A549 (cell line): Measurements from ENCODE around the gene PDE1C. TPM values are rescaled to one million over a fixed set of nuclear protein-coding genes. Genes with fewer than 3 reads are reported as not detected.

Experiments
- ATAC-seq, 2 experiments: fragments of 200-7000 bp in 1 of 2; fragments of >200 bp in 1 of 2; cut with Nextera tagmentation in 1 of 2; cut with Tn5 transposase in 1 of 2; 3 replicates each; pipeline versions ENCODE4 v1.8.0 to v1.9.1; 2018 to 2020; ENCODE audit warnings: mild to moderate bottlenecking in 1 of 2, moderate library complexity in 1 of 2
- CTCF ChIA-PET: fragments of 300-600 bp; sonication (Branson Sonifier 250); formaldehyde crosslinking; extraction: SDS; loops from one replicate; lab custom pipeline; 2021; ENCODE audit warnings: antibody characterized with exemption, inconsistent platforms; lab: Yijun Ruan, JAX
- POLR2A ChIA-PET: fragments of 350-600 bp; formaldehyde crosslinking; extraction: SDS; loops from one replicate; lab custom pipeline; 2021; ENCODE audit warnings: antibody characterized with exemption, inconsistent platforms; lab: Yijun Ruan, JAX
- DNase-seq, 2 experiments: peaks; one replicate each; pipeline versions ENCODE4 v3.0.0 to v3.0.0-alpha.2; 2011 to 2016; ENCODE audit warnings: low read depth in 1 of 2, low spot score in 1 of 2
- FAIRE-seq: peaks from 2 replicates; lab custom pipeline; 2011; peaks lifted over from hg19 to GRCh38; lab: Jason Lieb, UNC
- H3K27ac ChIP-seq, 2 experiments: fragments of >200 bp; sonication (Bioruptor Twin); formaldehyde crosslinking; 3 replicates each; pipeline ENCODE4 v1.5.1; 2016 to 2017
- H3K4me1 ChIP-seq: fragments of >200 bp; sonication (Bioruptor Twin); formaldehyde crosslinking; 3 replicates; pipeline ENCODE4 v1.6.1; 2016
- H3K4me2 ChIP-seq: fragments of >200 bp; sonication (Bioruptor Twin); formaldehyde crosslinking; 3 replicates; pipeline ENCODE4 v1.6.1; 2016
- H3K4me3 ChIP-seq: fragments of >200 bp; sonication (Bioruptor Twin); formaldehyde crosslinking; 3 replicates; pipeline ENCODE4 v1.5.1; 2016
- H3K9me3 ChIP-seq: fragments of >200 bp; sonication (Bioruptor Twin); formaldehyde crosslinking; 3 replicates; pipeline ENCODE4 v1.6.1; 2016
- CBX2 ChIP-seq: fragments of 200-600 bp; sonication (generic); IDR thresholded peaks from 2 replicates; pipeline ENCODE4 v1.6.1; 2016; ENCODE audit warnings: low read depth, mild to moderate bottlenecking, borderline replicate concordance
- CEBPB ChIP-seq, 2 experiments: fragments of >200 bp in 1 of 2; sonication (Bioruptor Twin) in 1 of 2; formaldehyde crosslinking in 1 of 2; IDR thresholded peaks; 2 replicates each; pipeline ENCODE4 v1.6.1; 2012 to 2016
- EHF ChIP-seq: fragments of 250-450 bp; sonication (Bioruptor Pico); IDR thresholded peaks from 2 replicates; pipeline ENCODE4 v1.5.0; 2020; ENCODE audit warnings: mild to moderate bottlenecking
- EP300 ChIP-seq, 2 experiments: fragments of >200 bp; sonication (Bioruptor Twin); formaldehyde crosslinking; IDR thresholded peaks; 2 replicates in 1 of 2; 3 replicates in 1 of 2; pipeline ENCODE4 v1.6.1; 2016 to 2017
- ESRRA ChIP-seq: fragments of 150-350 bp; IDR thresholded peaks from 2 replicates; pipeline ENCODE4 v1.6.1; 2014; ENCODE audit warnings: mild to moderate bottlenecking, low read length, borderline replicate concordance
- FOSB ChIP-seq: fragments of 250-450 bp; sonication (Bioruptor Pico); IDR thresholded peaks from 2 replicates; pipeline ENCODE4 v1.5.0; 2020; ENCODE audit warnings: mild to moderate bottlenecking, moderate library complexity
- FOSL2 ChIP-seq, 2 experiments: fragments of 450-650 bp in 1 of 2; fragments of >200 bp in 1 of 2; sonication (Bioruptor Twin) in 1 of 2; formaldehyde crosslinking; IDR thresholded peaks; 2 replicates each; pipeline versions ENCODE4 v1.5.0 to v1.6.1; 2016 to 2020; ENCODE audit warnings: mild to moderate bottlenecking in 1 of 2, moderate library complexity in 1 of 2
- HEYL ChIP-seq: fragments of 250-450 bp; sonication (Bioruptor Pico); IDR thresholded peaks from 2 replicates; pipeline ENCODE4 v1.8.0; 2021; ENCODE audit warnings: mild to moderate bottlenecking, moderate library complexity
- HOXA7 ChIP-seq: fragments of 250-450 bp; sonication (Bioruptor Pico); IDR thresholded peaks from 2 replicates; pipeline ENCODE4 v1.5.0; 2020; ENCODE audit warnings: mild to moderate bottlenecking, moderate library complexity
- KDM5A ChIP-seq: fragments of 200-600 bp; sonication (generic); IDR thresholded peaks from 2 replicates; pipeline ENCODE4 v1.6.1; 2016; ENCODE audit warnings: antibody characterized with exemption, mild to moderate bottlenecking
- MAZ ChIP-seq: fragments of 150-350 bp; IDR thresholded peaks from 2 replicates; pipeline ENCODE4 v1.6.1; 2014; ENCODE audit warnings: antibody characterized with exemption, low read depth, low read length, borderline replicate concordance
- NFE2L2 ChIP-seq: fragments of 150-350 bp; conservative IDR thresholded peaks from 2 replicates; pipeline ENCODE4 v1.6.1; 2014; ENCODE audit warnings: low read length
- RARB ChIP-seq: fragments of 250-450 bp; sonication (Bioruptor Pico); IDR thresholded peaks from 2 replicates; pipeline ENCODE4 v1.8.0; 2021; ENCODE audit warnings: mild to moderate bottlenecking, moderate library complexity
- RCOR1 ChIP-seq: fragments of 150-350 bp; IDR thresholded peaks from 2 replicates; pipeline ENCODE4 v1.6.1; 2014; ENCODE audit warnings: antibody characterized with exemption, low read length, low read depth
- RFX5 ChIP-seq: fragments of 450-650 bp; IDR thresholded peaks from 2 replicates; pipeline ENCODE4 v1.7.1; 2014; ENCODE audit warnings: antibody characterized with exemption, mild to moderate bottlenecking, moderate library complexity
- SMC3 ChIP-seq: fragments of >200 bp; sonication (Bioruptor Twin); formaldehyde crosslinking; IDR thresholded peaks from 3 replicates; pipeline ENCODE4 v1.6.1; 2018; ENCODE audit warnings: inconsistent platforms
- TFCP2L1 ChIP-seq: fragments of 250-450 bp; sonication (Bioruptor Pico); IDR thresholded peaks from 2 replicates; pipeline ENCODE4 v1.5.0; 2021; ENCODE audit warnings: mild to moderate bottlenecking
- ZSCAN20 ChIP-seq: fragments of 250-450 bp; sonication (Bioruptor Pico); IDR thresholded peaks from 2 replicates; pipeline ENCODE4 v1.8.0; 2022; ENCODE audit warnings: mild to moderate bottlenecking, moderate library complexity
- WGBS: methylation state at CpG from one replicate; pipeline ENCODE4 v1.1.6; 2017; ENCODE audit errors: missing lambda C conversion rate; 5-methylcytosine and 5-hydroxymethylcytosine counted together
- polyA plus RNA-seq, 4 experiments: library from polyadenylated mRNA; depleted of rRNA in 3 of 4; stranded (reverse); fragments of >200 nt; fragmentation: RNase III in 1 of 4; extraction: RNeasy Plus Mini Kit Qiagen cat#74134 plus additional on column Dnase treatment in 1 of 4; gene quantifications; 2 replicates in 3 of 4; 3 replicates in 1 of 4; pipeline ENCODE4 v1.2.3, GENCODE V29; 2011 to 2017
- TF ChIP-seq, protein P1 (sequence below): fragments of 250-450 bp; sonication (Bioruptor Pico); IDR thresholded peaks from 2 replicates; pipeline ENCODE4 v1.5.0; 2021; ENCODE audit warnings: mild to moderate bottlenecking, moderate library complexity, borderline replicate concordance

The PDE1C gene
- polyA plus RNA-seq, 2 of the 4 experiments (the other 2 are of a cell fraction), result 8.0 to 11.0 TPM

- ChIA-PET CTCF (no interaction called here), POLR2A (no interaction called here)
- Histone ChIP-seq H3K27ac (no peak overlapping the region), H3K9me3 (peaks cover 20% of the 10 kb centered on the region), H3K4me2 (no peak overlapping the region), H3K4me3 (no peak overlapping the region), H3K4me1 (no peaks in the 10 kb centered on the region)
- FAIRE-seq (no peak), DNase-seq (no peak), ATAC-seq (no peak)
- no peak for TF ChIP-seq RFX5
Observed at GRCh38 chr7:32116436-32116835, 46.2 kb upstream of the PDE1C start.

DNA sequence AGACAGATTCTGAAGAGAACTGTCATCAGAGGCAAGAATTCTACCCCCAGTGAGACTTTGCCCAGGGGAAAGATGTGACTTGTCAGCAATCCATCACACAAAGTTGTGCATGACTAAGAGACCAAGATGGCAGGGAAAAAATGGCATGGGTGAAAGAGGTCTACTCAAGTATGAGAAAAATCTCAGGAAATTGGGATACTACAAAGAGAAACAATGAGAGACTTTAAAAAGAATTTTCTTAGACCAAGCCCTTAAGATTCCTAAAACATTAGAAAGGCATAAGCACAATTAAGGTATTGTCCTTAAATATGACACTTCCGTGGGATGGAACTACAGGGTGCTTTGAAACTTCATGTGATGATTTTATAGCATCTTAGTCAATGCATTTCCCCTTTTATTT is 45.6 kb upstream of the PDE1C start:
- H3K4me2 ChIP-seq, result no peak overlapping the region
- H3K9me3 ChIP-seq, result peaks cover 24% of the 10 kb centered on the region
- no peak for TF ChIP-seq RARB (CRISPR knock-in tag)
- no peak for TF ChIP-seq SMC3
- TF ChIP-seq NFE2L2, result no peak
- no peak for TF ChIP-seq ZSCAN20 (CRISPR knock-in tag)
- TF ChIP-seq FOSB (CRISPR knock-in tag), result no peak
- TF ChIP-seq CEBPB (IDR thresholded peaks at IDR 0.05), result no peak
- TF ChIP-seq HEYL, result no peak
- no peak overlapping the region for H3K27ac ChIP-seq
- no peaks in the 10 kb centered on the region for H3K4me1 ChIP-seq
- no peak overlapping the region for H3K4me3 ChIP-seq
- 34% methylated on average over 1 of the region's 1 CpG for WGBS
- ATAC-seq (no peak), DNase-seq (no peak), FAIRE-seq (no peak)
- ChIA-PET CTCF (interaction anchor here (0.6 kb wide), 1 partner anchor 552 kb away, joined by 3 read pairs; no protein-coding TSS in a partner anchor), POLR2A (no interaction called here)

- ChIA-PET POLR2A (no interaction called here), CTCF (no interaction called here)
- Histone ChIP-seq H3K27ac (no peak overlapping the region), H3K4me2 (no peak overlapping the region)
- no peak for TF ChIP-seq EP300 (IDR thresholded peaks at IDR 0.05)
- TF ChIP-seq, protein P1, sequence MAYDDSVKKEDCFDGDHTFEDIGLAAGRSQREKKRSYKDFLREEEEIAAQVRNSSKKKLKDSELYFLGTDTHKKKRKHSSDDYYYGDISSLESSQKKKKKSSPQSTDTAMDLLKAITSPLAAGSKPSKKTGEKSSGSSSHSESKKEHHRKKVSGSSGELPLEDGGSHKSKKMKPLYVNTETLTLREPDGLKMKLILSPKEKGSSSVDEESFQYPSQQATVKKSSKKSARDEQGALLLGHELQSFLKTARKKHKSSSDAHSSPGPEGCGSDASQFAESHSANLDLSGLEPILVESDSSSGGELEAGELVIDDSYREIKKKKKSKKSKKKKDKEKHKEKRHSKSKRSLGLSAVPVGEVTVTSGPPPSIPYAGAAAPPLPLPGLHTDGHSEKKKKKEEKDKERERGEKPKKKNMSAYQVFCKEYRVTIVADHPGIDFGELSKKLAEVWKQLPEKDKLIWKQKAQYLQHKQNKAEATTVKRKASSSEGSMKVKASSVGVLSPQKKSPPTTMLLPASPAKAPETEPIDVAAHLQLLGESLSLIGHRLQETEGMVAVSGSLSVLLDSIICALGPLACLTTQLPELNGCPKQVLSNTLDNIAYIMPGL (CRISPR knock-in tag), result no peak
- TF ChIP-seq ESRRA, result no peak
- no peak for TF ChIP-seq KDM5A
- no peak for TF ChIP-seq SMC3
- no peak for TF ChIP-seq HOXA7 (CRISPR knock-in tag)
- no peak for TF ChIP-seq MAZ
- no peak for TF ChIP-seq EHF (CRISPR knock-in tag)
- no peak for TF ChIP-seq CBX2
- TF ChIP-seq TFCP2L1 (CRISPR knock-in tag), result no peak
- TF ChIP-seq, all 56 proteins: peak for 0
- no peaks in the 10 kb centered on the region for H3K4me1 ChIP-seq
- FAIRE-seq (no peak), DNase-seq (no peak), ATAC-seq (no peak)
- 60% methylated on average over 2 of the region's 2 CpGs for WGBS
- H3K9me3 ChIP-seq, result peaks cover 21% of the 10 kb centered on the region
- no peak overlapping the region for H3K4me3 ChIP-seq
Observed at GRCh38 chr7:32108651-32109050, 38.4 kb upstream of the PDE1C start.

DNA sequence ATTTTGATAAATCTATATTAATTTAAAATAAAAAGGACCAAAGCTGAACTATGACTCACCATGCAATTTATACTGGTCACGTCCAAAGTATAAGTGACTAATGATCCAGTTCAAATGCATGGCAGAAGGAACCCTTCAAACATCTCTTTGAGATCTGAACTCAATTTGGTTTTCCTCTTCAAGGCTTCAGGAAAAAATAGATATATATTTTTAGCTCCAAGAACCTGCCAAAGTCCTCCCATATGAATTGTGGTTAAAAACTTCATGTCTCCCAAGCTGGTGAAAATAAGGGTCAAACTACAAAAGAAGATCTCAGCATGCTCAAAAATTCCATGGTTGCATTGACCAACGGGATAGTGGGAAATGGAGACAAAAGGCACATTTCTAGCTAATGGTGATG is 34.6 kb upstream of the PDE1C start:
- Histone ChIP-seq H3K9me3 (no peaks in the 10 kb centered on the region; the same call in 1 of the 3 replicates), H3K4me2 (no peak overlapping the region), H3K27ac (no peak overlapping the region), H3K4me3 (no peak overlapping the region), H3K4me1 (no peaks in the 10 kb centered on the region)
- no peak for FAIRE-seq
- POLR2A ChIA-PET, result no interaction called here
- TF ChIP-seq RCOR1, result no peak
- TF ChIP-seq FOSL2 (IDR thresholded peaks at IDR 0.05), result no peak
- peak; percentile 31; the same call in 1 of the 2 replicates for TF ChIP-seq FOSL2 (CRISPR knock-in tag; IDR thresholded peaks at IDR 0.05)
- no peak for ATAC-seq
- 43% methylated on average over 2 of the region's 2 CpGs for WGBS
- CTCF ChIA-PET, result interaction anchor here (1.0 kb wide), 1 partner anchor 12 kb away, joined by 3 read pairs; no protein-coding TSS in a partner anchor
- DNase-seq, result no peak
